GM06990 (cell line): ENCODE results near the gene MED20.
A peak's percentile ranks its signal among the peaks of the same experiment; 100 is the strongest.

ENCODE experiments used
- DNase-seq: peaks from one replicate; pipeline ENCODE4 v3.0.0-alpha.2; 2011; ENCODE audit not compliant: insufficient read length; ENCODE audit errors: extremely low read depth
- H3K27me3 ChIP-seq: replicated peaks from 2 replicates; pipeline ENCODE4 v1.6.0; 2011; ENCODE audit warnings: low read length; ENCODE audit not compliant: control insufficient read depth, insufficient read depth
- H3K36me3 ChIP-seq: 2 replicates; pipeline ENCODE4 v1.5.1; 2011; ENCODE audit warnings: low read length; ENCODE audit not compliant: control insufficient read depth, insufficient read depth
- H3K4me3 ChIP-seq: replicated peaks from 2 replicates; pipeline ENCODE4 v1.5.1; 2011; ENCODE audit warnings: low read depth, mild to moderate bottlenecking, control low read depth, low read length
- TF ChIP-seq, protein P1 (sequence below): IDR thresholded peaks from 2 replicates; pipeline ENCODE4 v1.5.1; 2011; ENCODE audit warnings: low read length, control low read depth, mild to moderate bottlenecking, inconsistent platforms; ENCODE audit not compliant: insufficient read depth, poor library complexity, severe bottlenecking

MED20 gene

DNA sequence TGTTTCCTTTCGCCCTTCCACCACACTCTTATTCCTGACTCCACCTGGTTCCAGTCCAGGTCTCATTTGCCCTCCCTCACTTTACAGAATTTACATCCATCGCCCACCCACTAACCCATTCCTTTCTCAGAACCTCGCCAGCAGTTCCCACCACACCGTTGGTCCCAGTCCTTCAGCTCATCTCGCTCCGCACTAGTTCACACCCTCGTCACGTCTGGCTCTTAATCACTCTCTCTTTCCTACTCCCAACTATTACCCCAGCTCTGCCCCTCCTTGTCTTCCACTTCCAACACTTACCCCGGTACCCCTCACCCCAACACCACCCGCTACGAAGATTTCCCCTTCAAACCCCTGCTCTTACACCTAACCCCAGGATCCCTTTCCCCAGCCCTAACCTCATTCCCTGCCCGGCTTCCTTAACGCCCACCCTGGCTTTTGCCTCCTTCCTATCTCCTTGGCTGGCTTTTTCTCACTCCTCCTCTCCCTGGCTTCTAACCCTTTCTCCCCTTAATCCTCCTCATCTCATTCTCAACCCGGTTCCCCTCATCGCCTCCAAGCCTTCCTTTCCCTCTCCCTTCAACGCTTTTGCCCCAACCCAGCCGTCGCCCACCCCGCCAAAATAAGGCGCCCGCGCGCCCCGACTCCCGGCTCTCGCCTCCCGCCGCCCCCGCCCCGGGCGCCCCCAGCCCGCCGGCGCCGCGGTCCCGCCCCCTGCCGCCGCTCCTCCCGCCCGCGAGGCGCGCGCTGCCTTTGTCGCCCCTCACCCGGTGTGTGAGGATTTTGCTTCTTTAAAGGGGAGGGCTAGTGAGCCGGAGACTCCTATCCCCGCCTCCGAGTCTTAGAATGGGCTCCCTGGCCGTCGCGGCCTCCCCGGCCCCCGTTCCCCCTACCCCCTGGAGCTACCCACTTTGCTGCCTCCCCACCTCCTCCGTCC lies 26.3 kb downstream of the MED20 start:
- no peak for DNase-seq
- peak overlapping the region; percentile 80 for H3K4me3 ChIP-seq
- H3K36me3 ChIP-seq = no peaks in the 10 kb centered on the region
- TF ChIP-seq, protein P1, sequence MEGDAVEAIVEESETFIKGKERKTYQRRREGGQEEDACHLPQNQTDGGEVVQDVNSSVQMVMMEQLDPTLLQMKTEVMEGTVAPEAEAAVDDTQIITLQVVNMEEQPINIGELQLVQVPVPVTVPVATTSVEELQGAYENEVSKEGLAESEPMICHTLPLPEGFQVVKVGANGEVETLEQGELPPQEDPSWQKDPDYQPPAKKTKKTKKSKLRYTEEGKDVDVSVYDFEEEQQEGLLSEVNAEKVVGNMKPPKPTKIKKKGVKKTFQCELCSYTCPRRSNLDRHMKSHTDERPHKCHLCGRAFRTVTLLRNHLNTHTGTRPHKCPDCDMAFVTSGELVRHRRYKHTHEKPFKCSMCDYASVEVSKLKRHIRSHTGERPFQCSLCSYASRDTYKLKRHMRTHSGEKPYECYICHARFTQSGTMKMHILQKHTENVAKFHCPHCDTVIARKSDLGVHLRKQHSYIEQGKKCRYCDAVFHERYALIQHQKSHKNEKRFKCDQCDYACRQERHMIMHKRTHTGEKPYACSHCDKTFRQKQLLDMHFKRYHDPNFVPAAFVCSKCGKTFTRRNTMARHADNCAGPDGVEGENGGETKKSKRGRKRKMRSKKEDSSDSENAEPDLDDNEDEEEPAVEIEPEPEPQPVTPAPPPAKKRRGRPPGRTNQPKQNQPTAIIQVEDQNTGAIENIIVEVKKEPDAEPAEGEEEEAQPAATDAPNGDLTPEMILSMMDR = no peak
- no peaks in the 10 kb centered on the region for H3K27me3 ChIP-seq

DNA sequence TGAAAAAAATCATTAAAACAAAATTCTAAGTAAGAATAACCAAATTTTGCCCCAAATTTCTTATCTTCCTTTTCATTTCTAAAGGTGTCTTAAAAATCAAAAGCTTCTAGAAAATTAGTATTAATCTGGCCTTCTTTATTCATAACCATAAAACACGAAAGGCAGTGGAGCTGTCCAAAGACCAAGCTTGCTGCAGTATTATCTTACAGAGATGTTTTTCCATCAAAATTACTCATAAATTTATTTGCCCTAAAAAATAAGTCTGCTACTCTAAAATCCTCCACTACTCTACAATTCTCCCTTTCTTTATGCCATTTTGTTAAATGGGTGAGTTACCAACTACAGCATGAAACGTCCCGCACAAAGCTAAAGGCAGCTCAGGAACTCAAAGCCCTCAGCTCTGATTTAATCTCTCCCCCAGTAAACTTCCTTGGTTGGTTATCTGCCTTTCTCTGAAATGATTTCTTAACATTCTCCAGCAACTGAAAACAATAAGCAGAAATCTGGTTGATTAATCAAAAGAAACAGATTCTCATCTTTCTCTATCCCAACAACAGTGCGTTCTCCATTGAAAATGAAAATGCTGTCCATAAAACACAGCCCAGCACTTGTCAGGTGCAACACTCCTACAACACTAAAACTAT lies 27.9 kb downstream of the MED20 start:
- Histone ChIP-seq H3K36me3 (no peaks in the 10 kb centered on the region), H3K27me3 (no peaks in the 10 kb centered on the region), H3K4me3 (no peak overlapping the region)
- no peak for DNase-seq
- TF ChIP-seq, protein P1 = no peak

DNA sequence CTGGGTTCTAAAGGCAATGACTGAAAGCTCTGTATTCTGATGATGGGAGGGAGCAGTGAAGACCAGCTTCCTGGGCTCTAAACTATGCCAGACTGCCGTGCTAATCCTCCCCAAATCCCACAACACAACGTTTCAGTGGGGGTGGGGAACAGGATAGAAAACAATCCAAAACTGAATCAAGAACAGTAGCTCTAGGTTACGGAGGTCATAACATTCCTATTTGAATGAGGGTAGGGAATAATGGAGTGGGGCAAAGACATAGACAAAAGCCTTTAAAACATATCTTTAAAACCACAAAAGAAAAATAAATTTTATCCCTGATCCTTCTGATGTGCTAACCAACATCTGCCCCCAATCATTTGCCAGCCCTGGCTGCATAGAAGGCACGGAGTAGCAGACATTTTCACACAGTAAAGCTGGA lies 33.6 kb downstream of the MED20 start:
- Histone ChIP-seq H3K36me3 (no peaks in the 10 kb centered on the region), H3K27me3 (no peaks in the 10 kb centered on the region), H3K4me3 (no peak overlapping the region)
- TF ChIP-seq, protein P1 = no peak
- no peak for DNase-seq

DNA sequence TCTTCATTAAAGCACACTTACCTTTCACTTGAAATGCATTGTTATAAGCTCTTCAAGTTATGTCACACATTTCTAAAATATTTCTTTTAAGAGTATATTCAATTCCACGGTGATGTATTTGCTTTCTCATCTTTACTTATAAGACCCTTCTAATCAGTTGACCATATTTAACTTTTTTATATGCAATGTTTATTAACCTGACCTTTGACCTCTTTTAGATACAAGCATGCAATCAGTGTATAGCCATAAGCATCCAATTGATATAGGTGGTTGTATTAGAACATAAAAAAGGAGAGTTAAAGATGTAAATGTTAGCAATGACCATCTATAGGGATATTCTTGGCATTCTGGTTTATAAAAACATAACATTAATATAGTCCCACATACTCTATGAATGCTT lies 35.0 kb downstream of the MED20 start:
- Histone ChIP-seq H3K27me3 (no peaks in the 10 kb centered on the region), H3K36me3 (no peaks in the 10 kb centered on the region), H3K4me3 (no peak overlapping the region)
- no peak for DNase-seq
- TF ChIP-seq, protein P1 = no peak

DNA sequence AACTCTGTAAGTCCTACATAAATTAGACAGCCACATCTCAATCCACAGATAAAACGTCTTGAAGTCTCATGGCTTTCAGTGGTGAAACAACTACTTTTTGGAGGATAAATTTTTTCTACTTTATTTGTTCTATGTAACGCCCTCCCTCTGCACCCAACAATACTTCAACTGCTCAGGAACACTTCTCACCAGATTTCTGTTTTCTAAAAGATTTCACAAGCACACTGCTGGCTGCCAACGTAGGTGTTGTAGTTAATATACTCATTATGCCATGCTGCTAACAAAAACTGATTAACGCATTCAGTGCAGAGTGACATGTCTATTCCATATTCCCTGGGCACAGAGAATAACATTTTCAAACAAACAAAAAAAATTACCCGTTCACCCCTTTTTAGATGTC lies 36.0 kb downstream of the MED20 start:
- Histone ChIP-seq H3K36me3 (no peaks in the 10 kb centered on the region), H3K27me3 (no peaks in the 10 kb centered on the region), H3K4me3 (no peak overlapping the region)
- TF ChIP-seq, protein P1 = no peak
- no peak for DNase-seq
